Left renal pelvis (tissue), 4 donors: ENCODE measurements around the gene ANXA3. TPM values are rescaled to one million over a fixed set of nuclear protein-coding genes. Genes with fewer than 3 reads are reported as not detected.
"Not testable (repeated sequence)": the region's sequence is repeated elsewhere in the genome, so short reads cannot be mapped to it uniquely, and the experiment has no call there.

Experiments used
- DNase-seq, 4 donors: peaks; one replicate each; pipeline ENCODE4 v3.0.0-alpha.2; 2013; ENCODE audit warnings: low read depth in 4 of 4, low spot score in 3 of 4
- polyA plus RNA-seq, 4 donors: library from polyadenylated mRNA; unstranded; fragments of 120-200 nt; gene quantifications; one replicate each; pipeline ENCODE4 v1.2.1, GENCODE V29; 2013; ENCODE audit not compliant: insufficient read length in 4 of 4

Gene ANXA3
- polyA plus RNA-seq, 4 donors, result 16.5 to 61.2 (median 45.6) TPM

DNA sequence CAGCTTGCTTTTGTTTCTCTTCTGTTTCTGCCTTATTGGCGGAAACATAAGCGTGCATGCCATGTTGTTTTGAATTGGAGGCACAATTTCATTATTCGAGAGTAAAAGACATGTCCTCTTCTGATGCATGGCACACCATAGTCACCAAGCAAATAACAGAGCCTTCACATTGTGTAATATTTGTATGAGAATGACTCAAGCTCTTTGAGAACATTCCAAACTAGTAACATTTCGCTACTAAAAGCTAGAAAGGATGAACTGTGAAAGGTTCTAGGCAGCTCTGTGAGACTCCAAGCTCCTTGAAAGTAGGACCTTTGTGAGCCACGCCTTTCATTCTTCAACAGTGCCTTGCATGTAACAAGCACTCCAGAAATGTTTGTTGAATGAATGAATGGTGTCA, 9.2 kb upstream of the ANXA3 start:
- DNase-seq, result no peak

DNA sequence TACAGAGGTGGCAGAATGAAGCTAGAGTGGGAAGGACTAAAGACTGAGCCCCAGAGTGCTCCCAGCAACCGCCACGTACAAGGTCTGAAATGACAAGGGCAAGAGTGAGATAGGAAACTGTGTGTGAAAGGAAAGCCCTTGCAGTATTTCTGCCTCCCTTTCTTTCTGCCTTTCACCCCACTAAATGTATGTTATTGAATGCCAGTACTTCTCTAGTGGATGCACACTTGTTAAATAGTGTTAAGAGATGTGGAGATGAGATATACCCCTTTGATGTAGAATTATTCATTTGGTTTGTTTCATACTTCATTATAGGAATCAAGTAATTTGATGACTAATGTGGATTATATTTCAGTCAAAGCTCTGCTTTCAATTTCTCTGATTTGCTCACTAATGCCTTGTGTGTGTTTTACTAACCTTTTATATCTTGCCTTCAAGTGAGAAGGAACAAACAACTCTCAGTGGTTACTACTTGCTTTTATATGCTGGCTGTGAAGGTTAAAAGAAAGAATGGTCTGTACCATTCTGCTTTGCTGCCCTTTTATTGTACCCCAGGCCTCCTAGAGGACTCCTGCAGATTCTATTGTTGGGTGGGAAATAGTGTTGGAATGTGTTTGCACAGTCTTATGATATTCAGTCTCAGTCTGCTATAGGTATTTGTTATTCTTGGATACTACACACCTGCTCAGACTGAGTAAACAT, 8.0 kb upstream of the ANXA3 start:
- DNase-seq, result no peak

DNA sequence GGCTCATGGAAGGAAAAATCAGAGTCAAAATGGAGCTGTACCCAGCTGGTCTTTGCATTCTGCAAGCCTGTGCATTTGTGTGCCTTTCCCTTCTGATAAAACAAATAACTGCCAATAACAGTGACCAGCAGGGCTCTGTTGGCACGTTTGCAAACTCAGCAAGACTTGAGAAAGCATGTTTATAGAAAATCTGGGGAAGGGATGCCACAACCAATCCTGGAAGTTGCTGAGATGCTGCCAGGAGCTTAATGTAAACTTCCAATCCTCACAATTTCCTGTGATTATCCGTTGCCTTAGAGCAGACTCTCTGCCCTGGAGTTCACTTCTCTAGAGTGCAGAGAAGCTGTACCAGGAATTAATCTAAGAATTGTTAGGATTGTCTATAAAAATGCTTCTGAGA, 6.9 kb upstream of the ANXA3 start:
- DNase-seq, result no peak

DNA sequence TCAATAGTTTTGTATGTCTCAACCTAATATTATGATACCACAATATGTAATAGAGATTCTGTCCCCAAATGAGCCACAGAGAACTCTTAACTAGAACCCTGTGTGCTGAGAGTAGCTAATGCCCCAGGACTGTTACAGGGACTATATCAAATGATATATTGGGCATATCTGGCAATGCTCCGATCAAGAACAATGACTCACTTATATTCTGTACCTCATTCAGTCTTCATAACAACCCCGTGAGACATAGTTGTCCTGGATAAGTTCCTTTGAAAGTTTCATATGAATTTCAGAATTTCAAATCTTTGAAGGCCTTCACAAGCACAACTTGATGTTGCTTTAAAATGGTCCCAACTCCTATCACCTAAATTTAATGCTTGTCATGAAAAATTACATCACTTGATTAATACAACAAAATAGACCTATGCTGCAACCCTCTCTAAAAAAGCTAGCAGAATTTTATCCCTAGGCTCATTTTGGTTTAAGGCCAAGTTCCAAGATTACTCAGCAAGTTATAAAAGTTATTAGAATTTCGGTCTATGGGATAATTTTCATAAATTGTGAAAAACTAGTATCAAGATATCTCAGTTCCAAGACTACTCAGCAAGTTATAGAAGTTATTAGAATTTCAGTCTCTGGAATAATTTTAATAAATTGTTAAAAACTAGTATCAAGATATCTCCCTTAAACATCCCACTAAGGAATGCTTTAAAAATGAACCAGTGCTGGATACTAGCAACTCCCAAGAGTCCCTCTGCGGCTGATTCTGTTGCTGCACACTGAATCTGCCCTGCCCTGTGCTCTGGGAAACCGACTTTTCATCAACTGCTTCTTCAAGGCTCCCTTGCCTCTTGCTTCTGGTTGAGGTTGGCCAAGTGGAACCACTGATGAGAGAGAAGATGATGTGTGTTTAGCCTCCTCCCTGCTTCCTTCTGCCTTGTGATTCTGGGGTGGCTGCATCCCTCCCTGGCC, 6.0 kb upstream of the ANXA3 start:
- DNase-seq, result no peak

DNA sequence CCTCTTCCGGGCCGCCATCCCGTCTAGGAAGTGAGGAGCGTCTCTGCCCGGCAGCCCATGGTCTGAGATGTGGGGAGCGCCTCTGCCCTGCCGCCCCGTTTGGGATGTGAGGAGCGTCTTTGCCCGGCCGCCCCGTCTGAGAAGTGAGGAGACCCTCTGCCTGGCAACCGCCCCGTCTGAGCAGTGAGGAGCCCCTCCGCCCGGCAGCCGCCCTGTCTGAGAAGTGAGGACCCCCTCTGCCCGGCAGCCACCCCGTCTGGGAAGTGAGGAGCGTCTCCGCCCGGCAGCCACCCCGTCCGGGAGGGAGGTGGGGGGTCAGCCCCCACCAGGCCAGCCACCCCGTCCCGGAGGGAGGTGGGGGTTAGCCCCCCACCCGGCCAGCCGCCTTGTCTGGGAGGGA, 3.7 kb upstream of the ANXA3 start:
- not testable (repeated sequence) for DNase-seq

DNA sequence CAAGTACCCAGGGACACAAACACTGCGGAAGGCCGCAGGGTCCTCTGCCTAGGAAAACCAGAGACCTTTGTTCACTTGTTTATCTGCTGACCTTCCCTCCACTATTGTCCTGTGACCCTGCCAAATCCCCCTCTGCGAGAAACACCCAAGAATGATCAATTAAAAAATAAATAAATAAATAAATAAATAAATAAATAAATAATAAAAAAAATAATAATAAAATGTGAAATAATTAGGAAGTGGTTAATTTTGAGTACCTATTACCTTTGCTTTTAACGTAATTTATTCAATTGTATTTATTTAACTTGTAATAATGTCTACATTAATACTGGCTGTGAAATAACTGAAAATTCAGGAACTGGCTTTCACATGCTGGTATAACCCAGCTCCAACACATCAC, 2.7 kb upstream of the ANXA3 start:
- DNase-seq, result not testable (repeated sequence)

DNA sequence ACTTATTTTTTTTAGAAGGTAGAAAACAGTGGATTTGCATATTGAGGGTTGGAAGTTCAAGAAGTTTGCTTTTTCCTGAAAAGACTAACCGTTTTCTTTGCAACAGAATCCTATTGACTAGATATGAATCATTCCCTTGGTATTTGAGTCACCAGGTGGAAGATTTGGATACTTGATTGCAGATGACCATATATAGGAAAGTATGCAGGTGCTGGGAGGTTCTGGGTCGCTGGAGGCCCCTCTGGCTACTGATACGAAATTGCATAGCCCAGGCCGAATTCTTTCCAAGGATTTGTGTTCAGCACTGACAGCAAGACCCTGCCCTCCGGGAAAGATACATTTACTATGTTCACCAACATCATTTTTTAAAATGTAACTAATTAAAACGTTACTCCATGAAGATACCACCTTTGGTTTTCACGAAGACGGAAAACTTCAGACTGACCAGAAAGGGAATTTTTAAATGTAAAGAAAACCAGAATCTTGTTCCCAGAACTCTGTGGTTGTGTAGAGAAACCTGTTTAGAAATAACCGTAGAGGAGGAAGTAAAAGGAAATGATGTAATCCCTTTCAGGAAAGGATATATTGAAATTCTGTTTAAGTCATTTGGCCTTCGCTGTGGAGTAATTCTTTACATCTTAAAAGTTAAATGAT, 946 bp downstream of the ANXA3 start:
- no peak for DNase-seq

DNA sequence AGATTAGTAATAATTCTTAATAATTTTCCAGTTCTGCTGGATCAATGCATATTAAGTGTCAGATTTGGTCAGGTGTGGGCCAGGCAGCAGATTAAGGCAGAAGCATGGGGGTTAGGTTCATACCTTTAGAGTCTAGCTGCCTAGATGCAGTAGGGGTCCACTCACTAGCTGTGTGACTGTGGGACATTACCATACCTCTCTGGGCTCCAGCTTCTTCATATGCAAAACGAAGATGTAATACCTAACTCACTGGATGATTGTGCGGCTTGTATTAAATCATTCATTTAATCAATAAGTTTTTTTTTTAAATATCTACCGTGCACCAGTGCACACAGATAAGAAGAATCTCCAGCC, 1.4 kb downstream of the ANXA3 start:
- no peak for DNase-seq

DNA sequence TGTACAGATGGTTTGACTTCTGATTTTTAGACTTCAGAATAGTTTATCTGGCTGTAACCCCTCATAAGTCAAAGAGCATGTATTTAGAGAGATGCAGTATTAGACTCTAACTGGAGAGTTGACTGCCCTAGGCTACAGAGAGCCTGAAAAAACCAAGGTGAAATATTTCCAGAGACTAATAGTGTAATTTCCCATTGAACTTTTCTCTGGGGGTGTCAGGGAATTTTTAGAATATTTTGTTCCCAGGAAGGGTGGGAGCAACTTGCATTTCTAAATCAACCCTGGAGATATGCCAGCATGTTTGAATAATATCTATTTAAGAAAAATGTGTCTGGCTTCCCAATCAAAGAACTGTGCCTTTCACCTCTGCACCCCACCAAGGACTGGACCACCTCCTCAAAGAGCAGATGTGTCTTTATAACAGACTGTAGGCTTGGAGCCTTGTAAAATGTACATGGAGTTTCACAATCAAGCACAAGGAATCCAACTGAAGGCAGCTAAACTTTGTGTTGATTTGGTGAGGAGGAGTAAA, 2.0 kb downstream of the ANXA3 start:
- DNase-seq, result no peak

DNA sequence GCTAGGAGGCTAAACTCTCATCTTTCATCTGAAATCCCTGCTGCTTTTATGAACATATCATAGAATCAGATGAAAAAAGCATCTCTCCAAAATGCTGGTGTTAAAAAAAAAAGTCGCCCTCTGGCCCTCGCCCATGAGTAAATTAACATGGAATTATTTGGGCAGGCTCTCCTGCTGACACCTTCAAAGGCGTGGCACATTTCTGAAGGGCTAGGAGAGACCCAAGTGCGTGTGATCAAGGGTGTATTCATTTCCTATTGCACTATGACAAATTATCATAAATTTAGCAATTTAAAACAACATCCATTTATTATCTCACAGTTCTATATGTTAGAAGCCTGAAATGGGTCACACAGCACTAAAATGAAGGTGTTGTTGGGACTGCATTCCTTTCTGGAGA, 5.1 kb downstream of the ANXA3 start:
- no peak for DNase-seq

DNA sequence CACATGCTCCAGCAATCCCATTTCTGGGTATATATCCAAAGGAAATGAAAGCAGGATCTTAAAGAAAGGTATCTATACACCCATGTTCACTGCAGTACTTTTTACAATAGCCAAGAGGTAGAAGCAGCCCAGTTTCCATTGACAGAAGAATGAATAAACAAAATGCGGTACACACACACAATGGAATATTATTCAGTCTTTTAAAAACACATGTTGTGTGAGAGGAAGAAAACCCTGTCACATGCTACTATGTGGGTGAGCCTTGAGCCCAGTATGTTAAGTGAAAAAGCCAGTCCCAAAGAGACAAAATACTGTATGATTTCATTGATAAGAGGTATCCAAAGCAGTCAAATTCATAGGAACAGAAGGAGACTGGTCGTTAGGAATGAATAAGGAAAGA, 6.3 kb downstream of the ANXA3 start:
- no peak for DNase-seq

DNA sequence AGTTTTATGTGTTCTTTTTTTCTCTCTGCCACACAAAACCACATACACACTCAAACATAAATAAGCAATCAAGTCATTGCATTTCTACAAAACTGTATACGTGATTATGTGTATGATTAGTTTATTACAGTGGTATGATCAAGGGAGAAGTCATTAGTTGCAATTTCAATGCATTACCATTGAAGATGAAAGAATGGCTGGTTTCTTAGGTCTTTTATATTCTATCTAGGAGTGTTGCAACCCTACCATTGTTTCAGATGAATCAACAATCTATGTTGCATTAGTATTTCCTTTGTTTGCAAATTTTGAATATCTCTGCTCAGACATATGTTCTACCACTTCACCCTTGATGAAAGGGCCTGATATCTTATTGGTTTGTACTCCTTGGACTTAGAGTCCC, 6.8 kb downstream of the ANXA3 start:
- DNase-seq, result no peak

DNA sequence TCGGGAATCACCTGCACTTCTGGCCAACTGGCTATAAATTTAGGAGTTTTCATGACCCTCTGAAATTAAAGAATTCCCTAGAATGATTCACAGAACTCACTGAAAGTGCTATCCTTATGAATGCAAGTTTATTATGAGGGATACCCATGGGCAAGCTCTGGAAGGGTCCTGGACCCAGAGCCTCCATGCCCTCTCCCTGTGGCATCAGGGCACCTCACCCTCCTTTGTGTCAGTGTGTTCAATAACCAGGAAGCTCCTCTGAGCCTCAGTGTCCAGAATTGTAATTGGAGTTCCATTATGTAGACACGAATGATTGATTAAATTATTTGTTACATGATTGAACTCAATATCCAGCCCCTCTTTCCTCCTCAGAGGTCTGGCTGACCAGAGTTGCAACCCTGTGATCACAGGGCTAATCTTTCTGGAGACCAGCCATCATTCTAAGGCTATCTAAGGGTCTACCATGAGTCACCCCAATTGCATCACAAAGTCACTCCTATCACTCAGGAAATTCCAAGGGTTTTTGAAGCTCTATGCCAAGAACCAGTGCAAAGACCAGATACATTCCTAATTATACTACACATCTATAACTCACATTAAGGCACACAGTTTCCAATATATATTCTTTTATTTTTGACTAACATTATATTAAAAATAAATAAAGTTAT, 8.9 kb downstream of the ANXA3 start:
- no peak for DNase-seq

DNA sequence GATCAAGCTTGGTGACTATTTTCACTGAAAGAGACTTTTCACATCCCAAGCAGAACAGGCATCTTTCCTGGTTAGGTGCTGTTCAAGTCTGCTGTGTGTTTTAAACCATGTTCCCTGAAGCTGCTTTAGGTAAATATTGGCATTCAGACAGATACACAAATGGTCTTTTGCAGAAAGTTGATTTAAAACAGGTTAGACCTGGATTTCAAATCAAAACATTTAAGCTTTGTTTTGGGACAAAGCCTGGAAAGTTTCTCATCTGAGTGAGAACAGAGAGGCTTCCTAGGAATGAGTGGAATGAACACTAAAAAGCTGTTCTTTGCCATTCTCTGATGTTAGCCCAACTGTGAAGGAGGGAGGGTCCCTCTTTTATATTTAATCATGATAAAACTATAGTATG, 10.1 kb downstream of the ANXA3 start:
- no peak for DNase-seq

DNA sequence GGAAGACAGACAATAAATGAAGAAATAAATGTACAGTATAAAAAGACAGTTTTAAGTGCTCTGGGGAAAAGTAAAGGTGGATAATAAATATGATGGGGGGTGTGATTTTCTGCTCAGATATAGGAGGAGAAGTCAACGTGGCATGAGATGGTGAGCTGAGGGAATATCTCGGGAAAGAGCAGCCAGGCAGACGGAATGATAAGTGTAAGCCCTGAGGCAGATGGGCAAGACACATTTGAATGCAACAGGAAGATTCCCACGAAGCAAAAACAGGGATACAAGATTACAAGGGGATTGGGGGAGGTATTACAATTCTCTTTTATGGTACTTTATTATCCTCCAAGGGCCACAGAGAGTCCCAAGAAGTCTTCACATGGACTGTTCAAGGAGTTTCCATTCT, 11.1 kb downstream of the ANXA3 start:
- DNase-seq, result no peak

DNA sequence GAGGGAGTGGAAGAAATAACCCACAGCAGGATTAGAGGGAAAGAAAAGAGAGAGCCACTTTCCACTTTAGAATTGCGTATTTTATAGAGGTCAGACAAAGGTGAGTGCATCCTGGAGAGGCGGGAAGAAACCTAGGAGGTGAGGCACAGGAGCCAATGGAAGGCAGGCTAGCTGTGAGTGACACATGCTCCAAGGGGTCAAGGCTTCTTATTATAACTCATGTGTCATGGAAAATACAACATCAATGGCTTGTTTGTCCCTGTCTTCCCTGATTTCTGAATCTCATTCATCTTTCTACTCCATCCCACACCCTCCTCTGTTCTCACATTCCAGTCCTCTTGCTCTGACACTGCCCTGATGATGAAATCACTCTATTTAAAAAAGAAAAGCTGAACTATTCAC, 14.4 kb downstream of the ANXA3 start:
- no peak for DNase-seq

DNA sequence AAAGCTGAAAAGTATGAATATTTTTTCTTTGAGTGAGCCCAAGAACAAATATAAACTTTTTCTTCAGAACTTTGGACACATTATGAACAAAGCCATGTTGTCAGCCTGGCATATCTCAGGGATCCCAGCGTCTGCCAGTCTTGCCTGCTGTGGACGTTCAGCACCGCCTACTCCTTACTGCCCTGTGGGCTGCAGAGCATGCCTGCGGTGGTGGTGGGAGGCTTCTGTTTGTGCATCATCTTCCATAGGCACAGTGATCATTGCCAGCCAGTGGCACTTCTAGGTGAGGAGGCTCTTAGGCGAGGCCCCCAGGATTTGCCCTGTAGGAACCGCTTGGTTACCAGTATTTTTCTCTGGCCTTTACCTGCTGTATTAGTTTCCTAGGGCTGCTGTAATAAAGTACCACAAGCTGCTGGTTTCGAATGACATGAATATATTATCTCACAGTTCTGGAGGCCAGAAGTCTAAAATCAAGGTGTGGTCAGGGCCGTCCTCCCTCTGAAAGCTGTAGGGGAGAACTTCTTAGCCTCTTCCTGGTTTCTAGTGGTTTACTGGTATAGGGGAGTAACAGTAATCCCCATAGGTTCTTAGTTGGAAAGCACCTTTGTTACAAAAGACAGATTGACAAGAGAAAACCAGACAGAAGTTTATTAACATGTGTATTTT, 15.4 kb downstream of the ANXA3 start:
- no peak for DNase-seq

DNA sequence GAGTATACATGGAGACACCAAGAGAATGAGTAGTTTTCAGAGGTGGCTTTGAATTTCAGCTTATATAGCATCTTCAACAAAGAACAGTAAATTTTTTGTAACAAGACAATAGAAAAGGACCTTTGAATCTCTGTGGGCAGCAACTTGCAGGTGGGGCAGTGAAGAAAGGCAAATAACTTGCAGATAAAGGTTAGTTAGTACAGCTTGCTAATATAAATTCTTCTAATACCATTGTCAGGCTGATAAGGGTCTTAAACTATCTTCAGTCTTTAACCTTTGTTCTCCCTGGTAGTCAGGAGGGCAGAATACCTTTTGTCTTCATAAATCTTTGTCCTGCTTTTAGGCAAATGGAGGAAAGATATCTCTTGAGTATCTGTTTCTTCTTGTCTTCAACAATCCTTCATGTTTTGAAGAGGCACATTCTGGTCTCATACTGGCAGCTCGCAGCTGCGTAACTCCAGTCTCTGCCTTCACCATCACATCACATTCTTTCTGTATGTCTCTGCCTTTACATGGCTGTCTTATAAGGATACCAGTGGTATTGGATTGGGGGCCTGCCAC, 16.0 kb downstream of the ANXA3 start:
- DNase-seq, result no peak

DNA sequence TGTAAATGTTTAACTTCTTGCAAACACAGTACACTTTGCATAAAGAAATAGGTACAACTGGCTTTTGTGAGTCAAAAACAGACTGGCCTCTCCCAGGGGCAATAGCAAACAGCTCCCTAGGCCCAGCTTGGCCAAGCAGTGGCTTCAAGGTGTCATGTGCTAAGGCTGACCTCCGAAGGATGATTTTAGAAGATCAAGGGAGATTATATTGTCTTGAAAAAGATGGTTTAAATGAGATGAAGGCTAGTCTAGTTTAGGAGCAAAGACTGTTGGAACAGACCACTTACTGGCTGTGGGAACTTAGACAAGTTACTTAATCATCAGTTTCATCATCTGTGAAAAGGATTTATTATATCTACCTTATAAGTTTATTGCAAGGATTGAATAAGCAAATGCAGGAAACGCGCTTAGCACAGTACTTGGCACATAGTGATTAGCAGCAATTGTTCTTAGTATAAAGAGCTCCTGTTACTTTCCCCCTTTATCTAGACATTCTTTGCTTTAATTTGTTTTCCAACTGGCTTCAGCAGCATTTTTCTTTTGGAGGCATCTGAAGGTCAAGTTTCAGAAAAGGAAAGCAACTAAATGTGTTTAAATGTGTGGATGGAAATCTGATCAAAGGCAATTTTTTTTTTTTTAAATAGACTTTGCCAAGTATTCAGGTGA, 17.2 kb downstream of the ANXA3 start:
- no peak for DNase-seq
